GDM1 (cell line): Measurements from ENCODE around the gene FBXL7.

Source experiments
- DNase-seq: peaks from one replicate; lab custom pipeline; 2025; lab: John Stamatoyannopoulos, UW

The FBXL7 gene

DNA sequence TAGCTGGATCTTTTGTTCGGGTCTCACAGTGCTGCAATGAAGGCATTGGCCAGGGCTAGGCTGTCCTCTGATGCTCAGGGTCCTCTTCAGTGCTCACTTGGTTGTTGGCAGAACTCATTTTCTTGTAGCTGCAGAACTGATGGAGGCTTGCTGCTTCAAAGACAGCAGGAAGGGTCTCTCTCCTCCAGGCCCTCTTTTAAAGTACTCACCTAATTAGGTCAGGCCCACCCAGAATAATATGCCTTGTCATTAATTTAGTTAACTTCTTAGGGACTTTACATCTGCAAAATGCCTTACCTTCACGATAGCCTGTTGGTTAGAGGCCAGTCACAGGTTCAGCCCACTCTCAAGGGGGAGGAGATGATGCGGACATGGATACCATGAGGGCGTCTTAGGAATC, 114.7 kb downstream of the FBXL7 start:
- DNase-seq: no peak

DNA sequence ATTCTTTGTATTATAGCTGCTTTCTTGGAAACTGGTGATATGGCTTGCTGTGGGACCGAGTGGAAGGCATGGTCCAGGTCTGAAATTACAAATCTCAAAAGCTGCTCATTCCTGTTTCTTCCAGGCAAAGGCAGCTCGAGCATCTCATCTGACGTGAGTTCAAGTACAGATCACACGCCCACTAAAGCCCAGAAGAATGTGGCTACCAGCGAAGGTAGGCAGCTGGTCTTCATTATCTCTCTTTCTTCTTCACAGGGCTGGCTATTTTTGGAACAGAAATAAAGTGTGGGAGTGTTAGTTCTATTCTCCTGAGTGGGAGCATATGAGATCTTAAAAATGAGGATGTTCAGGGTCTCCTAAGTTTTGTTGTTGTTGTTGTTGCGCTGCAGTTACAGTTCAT, 115.9 kb downstream of the FBXL7 start:
- DNase-seq: no peak

DNA sequence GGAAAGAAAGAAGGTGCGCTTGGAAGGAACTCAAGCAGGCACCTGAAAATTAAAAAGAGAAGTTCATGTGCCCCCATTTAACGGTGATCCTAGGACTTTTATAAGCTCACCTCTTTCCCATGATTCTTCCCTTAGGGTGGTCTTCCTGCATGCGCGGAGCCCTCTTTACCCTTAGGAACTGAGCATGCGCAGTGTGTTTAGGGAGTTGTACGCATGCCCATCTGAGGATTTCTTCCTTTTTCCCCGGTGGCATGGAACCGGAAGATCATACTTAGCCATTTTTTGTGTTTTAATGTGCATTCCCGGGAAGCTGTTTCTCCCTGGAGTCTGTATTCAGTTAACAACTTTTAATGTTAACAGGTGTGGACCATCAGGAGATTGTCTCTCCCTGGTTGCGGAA, 119.0 kb downstream of the FBXL7 start:
- no peak for DNase-seq

DNA sequence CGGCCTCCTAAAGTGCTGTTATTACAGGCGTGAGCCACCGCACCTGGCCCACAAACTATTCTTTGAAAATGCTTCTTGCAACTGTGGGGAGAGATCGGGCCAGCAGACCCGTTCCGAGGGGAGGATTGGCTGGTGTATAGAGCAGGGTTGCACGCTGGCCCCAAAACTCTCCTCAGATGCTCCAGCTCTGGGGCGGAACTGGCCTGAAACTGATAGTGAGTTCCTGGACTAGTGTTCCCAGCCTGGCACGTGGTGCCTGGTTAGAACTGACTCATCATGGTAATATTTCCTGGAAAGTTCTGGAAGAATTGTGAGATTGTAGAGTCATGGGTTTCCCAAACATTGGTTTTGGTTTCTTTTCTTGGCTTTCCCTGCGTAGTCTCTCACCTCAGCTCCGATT, 120.5 kb downstream of the FBXL7 start:
- no peak for DNase-seq

DNA sequence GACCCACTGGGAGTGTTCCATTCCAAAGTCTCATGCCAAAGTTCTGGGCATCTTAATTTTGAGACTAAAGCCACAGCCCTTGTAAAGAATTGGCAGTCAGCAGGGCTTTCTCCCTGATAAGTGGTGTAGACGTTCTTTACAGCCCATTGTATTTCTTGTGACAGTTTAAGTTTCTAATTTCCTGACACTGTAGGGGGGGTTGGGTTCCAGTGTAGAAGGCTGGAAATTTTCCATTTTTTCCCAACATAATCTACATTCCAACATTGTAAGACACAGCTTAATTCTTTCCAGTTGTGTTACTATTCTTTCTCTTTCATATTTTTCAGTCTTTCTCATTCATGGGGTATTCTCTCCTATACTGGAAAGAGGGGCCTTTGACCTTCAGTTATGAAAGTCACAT, 121.1 kb downstream of the FBXL7 start:
- DNase-seq: no peak

DNA sequence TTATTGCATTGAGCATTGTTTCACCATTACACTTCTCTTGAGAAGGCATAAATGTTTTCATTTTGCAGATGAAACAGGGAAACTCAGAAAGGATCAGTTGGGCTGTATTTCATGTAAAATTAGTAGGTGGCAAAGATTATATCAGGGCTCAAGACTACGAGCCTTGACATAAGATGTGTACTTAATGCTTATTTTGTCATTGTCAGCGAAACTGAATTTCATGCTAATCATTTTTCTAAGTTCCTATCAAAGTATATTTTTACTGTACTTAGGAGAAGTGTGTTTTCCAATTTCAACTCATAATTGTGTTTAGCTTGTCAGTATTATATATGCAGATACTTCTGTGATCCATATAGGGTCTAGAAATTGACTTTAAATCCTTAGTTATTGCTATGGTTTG, 123.8 kb downstream of the FBXL7 start:
- no peak for DNase-seq

DNA sequence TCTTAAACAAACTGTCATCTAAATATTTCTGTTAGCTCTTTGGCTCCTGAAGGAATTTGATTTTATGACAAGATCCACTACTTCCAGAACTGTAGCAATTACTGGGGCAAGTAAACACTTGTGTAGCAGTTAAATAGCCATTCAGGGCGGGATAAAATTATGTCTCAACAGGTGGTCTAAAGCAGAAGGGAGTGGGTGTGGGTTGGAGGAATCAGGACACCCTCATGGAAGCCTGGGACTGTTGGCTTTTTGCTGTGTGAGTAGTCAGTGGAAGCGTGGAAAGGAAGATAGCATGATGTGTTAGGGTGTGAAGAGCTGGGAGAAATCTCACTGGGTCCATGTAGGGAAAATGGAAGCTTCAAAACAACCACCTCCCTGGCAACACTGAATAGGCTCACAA, 127.1 kb downstream of the FBXL7 start:
- no peak for DNase-seq

DNA sequence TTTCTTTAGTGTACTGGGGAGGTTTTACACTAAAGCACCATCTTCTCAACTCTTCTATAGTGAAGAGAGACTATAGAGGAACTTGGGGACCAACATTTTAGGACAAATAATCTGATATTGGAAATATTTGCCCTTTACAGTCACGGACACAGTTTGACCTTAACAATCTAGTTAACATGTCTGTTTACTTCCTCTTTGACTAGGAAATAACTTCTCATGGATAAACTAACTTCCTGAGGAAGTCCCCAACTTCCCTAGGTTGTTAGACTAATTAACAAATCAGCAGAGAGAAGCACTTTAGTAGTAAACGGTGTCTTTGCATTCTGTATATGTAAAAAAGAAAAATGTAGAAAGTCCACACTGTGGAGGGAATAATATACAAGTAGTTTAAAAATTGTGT, 127.7 kb downstream of the FBXL7 start:
- DNase-seq: no peak

DNA sequence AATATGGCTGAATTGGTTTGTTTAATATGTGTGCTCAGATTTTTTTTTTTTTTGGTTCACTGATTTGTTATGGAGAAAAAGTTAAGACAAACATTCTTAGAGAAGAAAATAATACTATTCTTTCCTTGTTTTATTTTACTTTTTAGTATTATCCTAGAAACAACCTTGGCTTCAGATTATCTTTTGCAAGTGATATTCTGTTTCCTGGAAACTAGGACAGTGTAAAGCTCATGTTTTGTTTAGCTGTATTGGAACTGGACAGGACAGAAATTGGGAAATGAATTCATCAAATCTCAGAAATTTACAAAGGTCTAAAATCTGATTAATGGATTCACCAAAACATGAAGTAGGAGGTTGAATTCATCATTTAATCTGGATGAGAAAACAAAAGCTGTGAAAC, 130.5 kb downstream of the FBXL7 start:
- DNase-seq: no peak

DNA sequence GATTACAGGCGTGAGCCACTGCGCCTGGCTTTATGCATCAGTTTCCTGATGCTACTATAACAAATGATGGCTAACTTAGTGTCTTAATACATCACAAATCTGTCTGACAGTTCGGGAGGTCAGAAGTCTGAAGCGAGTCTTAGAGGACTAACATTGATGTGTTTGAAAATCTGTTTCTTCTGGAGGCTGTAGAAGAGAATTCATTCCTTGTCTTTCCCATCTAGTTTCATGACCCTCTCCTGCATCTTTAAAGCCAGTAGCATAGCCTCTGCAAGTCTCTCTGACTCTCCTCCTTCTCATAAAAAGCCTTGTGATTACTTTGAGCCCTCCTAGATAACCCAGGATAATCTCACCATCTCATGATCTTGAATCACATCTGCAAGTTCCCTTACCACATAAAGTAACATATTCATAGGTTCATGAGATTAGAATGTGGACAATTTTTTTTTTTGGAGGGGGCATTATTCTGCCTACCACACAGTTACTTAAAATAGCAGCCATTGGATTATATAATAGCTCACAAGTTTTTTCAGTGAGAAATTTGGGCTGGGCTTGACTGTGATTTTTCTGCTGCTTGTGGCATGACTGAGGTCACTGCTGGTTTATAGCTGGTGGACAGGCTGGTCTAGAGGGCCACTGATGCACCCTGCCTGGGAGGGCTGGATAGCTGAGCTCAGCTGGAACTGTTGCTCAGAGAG, 134.8 kb downstream of the FBXL7 start:
- DNase-seq: no peak

DNA sequence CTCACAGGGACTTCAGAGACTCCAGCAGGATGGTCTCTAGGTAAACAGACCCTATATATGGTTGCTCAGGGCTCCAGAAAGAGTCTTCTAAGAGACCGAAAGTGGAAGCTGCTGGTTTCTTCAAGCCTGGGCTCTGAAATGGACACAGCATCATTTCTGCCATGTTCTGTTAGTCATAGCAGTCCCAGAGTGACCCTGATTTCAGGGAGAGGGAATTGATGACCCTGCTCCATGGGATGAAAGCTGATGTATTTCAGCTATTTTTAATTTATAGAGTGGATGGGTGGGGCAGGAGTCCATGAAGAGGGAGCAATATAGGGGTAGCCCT, 135.3 kb downstream of the FBXL7 start:
- no peak for DNase-seq

DNA sequence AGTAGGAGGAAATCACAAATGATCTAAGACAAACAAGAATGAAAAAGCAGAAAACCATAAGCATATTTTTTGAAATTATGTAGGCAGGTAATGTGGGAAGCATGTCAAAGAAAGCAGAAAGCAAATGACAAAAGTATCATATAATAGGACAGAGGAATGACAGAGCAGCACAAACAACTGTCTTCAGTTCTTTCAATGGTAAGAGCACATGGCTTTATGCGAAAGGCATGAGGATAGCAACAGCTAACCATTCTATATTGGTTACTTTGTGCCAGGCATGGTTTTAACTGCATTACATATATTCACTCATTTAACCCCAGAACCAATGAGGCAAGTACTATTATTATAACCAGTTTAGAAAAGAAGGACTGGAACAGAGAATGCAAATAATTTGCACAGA, 137.4 kb downstream of the FBXL7 start:
- no peak for DNase-seq

DNA sequence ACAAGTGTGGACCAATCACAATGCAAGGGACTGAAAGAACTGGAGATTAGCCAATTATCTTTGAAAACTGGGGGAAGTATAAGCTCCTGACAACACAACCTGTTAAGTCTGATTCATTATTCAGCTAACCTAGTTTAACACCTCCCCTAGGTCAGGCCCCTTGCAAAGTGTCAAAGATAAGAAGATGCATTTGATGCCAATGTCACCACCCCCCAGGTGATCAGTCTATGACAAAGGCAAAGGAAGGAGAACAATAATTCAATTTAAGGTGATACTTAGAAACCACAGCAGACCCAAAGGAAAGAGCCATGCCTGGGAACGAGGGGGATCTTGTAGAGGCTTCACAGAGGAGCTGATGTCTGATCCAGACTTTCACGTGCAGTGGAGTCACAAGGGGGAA, 137.9 kb downstream of the FBXL7 start:
- no peak for DNase-seq

DNA sequence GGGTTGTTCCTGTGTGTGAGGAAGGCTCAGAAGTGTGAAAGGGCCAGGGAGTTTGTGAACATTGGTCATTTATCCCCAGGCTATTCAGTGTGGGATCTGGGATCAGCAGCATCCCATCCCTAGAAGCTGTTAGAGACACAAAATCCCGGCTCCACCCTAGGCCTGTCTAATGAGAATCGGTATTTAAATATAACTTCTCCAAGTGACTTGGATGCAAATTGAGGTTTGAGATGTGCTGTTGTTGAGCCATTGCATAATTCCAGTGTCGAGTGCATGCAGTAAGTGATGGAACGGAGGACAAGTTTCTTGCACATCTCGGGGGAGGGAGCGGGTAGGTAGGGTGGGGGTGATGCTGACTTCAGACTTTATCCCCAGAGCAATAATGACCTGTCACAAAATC, 138.3 kb downstream of the FBXL7 start:
- DNase-seq: no peak

DNA sequence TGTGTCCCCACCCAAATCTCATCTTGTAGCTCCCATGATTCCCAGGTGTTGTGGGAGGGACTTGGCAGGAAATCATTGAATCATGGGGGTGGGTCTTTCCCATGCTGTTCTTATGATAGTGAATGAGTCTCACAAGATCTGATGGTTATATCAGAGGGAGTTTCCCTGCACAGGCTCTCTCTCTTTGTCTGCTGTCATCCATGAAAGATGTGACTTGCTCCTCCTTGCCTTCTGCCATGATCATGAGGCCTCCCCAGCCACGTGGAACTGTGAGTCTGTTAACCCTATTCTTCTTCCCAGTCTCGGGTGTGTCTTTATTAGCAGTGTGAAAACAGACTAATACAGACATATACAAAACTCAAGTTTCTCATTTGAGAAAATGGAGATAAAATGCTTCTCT, 139.3 kb downstream of the FBXL7 start:
- no peak for DNase-seq

DNA sequence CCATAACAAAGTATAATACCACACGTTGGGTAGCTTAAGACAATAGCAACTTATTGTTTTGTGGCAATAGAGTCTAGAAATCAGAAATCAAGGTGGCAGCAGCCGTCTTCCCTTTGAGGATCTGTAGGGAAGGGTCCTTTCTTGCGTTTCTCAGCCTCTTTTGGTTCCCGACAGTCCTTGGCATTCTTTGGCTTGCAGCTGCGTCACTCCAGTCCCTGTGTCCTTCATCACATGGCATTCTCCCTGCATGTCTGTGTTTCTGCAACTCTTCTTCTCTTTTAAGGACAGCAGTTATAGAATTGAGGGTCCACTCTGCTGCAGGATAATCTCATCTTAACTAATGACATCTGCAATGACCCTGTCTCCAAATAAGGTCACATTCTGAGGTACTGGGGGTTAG, 140.1 kb downstream of the FBXL7 start:
- no peak for DNase-seq

DNA sequence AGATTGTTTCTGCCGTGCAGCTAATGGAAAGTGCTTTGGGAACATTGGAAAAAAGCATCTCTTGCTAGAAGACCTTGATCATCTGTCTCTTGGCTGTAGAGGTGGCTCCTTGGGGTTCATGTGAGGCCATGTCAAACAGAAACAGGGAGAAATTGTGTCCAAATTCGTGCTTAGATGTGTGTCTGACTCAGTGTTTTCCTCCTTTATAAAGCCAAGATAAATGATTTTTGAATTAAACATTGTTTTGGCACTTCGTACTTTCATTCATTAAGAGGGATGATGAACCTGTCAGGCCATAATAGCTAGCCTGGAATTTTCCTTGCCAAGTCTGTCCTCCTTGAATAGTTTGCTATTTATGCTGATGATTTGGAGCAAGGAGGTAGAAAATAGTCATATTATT, 143.8 kb downstream of the FBXL7 start:
- no peak for DNase-seq

DNA sequence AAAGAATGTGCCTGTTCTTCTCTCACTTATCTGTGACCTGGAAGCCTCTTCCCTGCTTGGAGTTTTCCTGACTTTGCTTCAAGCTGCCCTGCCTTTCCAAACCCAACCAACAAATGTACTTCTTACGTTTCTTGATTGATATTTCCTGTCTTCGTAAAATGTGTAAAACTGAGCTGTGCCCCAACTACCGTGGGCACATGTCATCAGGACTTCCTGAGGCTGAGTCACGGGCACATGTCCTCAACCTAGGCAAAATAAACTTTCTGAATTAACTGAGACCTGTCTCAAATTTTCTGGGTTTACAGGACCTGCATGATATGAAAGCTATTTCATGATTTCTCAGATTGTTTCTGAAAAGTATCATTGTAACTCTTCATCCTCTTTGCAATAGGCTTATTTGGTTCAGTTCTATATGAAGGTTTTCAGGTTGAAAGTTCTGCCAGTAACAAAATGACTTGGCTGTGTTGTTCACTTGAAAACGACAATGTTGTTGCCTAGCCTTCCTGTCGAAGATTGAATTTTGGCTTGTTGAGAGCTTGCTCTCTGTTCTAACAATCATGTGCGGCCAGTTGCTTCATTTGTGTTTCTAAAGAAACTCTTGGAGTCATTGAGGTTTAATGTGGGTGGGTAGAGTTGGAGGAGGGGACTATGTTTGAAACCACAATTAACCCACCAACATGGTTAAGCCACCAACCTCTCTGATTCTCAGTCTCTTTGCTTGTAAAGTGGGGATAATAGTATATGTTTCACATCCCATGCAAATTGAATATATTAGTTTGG, 145.6 kb downstream of the FBXL7 start:
- DNase-seq: no peak

DNA sequence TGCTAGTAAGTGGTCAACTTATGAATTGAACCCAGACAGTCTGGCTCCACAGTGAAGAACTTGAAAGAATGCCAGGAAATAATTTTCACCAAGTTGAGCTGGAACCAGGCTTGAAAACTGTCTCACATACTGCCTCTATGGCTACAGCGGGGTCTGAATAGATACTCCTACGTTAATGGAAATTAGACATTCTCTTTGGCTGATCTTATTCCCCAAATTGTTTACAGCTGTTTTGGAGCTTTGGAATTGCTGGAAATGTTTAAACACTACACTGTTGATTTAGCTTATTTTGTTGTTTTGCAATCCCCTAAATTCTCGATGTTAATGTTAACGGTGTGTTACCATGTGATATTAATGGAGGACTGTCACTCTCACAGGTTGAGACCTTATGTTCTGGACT, 146.4 kb downstream of the FBXL7 start:
- no peak for DNase-seq

DNA sequence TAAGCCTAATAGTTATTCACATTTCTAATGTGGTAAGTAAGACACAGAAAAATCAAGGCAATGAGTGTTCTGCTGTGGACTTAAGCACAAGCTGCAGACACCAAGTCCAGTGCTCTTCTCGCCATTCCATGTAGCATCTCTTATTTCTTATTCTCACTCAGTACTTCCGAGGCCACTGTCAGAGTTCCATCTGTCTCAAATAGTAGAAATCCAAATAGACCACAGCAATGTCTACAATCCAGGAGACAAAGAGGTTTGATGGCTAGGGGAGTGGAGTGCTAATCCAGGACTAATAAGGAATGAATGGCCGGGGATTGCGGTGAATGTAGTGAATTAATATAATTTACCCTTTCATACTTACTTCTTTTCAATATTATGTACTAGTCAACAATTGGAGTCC, 147.3 kb downstream of the FBXL7 start:
- no peak for DNase-seq

DNA sequence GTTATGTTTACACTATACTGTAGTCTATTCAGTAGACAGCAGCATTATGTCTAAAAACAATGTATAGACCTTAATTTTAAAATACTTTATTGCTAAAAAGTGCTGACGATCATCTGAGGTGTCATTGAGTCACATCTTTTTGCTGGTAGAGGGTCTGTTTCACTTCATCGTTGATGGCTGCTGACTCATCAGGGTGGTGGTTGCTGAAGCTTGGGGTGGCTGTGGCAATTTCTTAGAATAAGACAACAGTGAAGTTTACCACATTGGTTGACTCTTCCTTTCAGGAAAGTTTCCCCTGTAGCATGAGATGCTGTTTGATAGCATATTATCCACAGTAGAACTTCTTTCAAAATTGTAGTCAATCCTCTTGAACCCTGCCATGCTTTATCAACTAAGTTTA, 150.3 kb downstream of the FBXL7 start:
- DNase-seq: no peak

DNA sequence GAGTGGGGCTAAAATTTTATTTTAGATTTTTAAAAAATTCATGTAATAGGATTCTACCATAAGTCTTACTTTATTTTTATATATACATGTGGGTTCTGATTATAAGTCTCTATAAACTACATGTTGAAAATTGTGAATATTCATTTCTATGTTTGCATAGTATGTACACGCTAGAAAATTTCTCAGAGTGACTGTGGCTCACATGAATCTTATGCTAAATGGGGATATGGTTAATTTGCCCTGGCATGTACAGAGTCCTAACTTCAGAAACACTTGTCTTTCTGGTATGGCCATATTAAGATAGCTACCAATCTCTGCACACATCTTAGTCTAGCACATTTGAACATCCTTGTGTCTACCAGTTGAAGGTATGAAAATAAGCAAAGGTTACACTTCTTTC, 154.8 kb downstream of the FBXL7 start:
- no peak for DNase-seq

DNA sequence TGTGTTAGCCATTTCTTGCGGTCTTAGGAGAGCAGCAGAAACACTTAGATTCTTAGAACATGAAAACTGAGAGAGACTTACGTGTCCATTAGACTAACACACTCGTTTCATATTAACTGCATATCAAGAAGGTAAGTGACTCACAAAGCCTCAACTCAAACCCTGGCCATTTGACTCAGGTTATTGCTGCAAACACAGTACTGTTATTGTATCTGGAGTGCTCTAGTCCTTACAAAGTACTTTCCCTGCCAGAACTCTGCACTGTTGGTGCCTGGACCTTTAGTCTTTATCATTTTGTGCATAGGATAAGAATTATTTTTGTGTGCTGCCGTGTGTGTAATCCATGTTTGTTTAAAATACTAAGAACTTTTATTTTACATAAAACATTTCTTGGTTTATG, 155.7 kb downstream of the FBXL7 start:
- DNase-seq: no peak

DNA sequence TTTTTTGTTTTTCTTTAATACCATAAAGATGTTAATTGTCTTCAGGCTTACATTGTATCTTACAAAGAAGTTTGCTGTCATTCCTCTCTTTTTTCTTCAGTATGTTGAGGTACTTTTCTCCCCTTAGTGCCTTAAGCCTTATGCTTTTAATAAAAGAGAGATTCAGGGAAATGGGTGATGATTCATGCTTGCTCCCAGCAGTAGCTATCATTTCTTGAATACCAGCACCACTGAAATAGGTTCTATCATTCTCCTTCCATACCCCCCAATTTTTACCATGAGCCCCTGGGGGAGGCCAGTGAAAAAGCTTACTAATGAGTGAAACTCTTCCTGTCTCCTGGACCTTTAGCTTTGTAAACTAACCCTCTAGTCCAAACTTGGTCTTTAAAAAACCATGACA, 165.0 kb downstream of the FBXL7 start:
- no peak for DNase-seq
